Measurements from ENCODE around the gene PLPPR5.

GRCh38 chr1:98937347-98937746 lies 67.3 kb downstream of the PLPPR5 start:
- TF ChIP-seq CTCF (IDR thresholded peaks at IDR 0.05; ENCODE audit: insufficient read depth, low read length, poor library complexity, severe bottlenecking) (no peak), EZH2phosphoT487 (conservative IDR thresholded peaks at IDR 0.05; ENCODE audit: low read length) (no peak)

Data from SU-DHL-6 (cell line).